OCI-LY3 (cell line): Measurements from ENCODE around the gene CADPS2.

Experiments used
- H2AFZ ChIP-seq: fragments of 200-600, 300-600 bp; shearing (Covaris generic); 2 replicates; pipeline ENCODE4 v1.6.0; 2014; ENCODE audit warnings: antibody characterized with exemption, low read depth, low read length
- H3K27ac ChIP-seq: fragments of 200-600, 300-600 bp; sonication (generic); 2 replicates; pipeline ENCODE4 v1.5.1; 2014; ENCODE audit warnings: mild to moderate bottlenecking, low read length, moderate library complexity, mixed read lengths
- H3K27me3 ChIP-seq: fragments of 200-600, 300-600 bp; sonication (generic); 2 replicates; pipeline ENCODE4 v1.6.1; 2014; ENCODE audit warnings: low read depth, low read length, mixed read lengths
- H3K36me3 ChIP-seq: fragments of 200-600, 300-600 bp; sonication (generic); replicated peaks from 2 replicates; pipeline ENCODE3; 2014; ENCODE audit warnings: low read depth, low read length, mixed read lengths
- H3K4me1 ChIP-seq: fragments of 300-600, 200-600 bp; sonication (generic); 2 replicates; pipeline ENCODE4 v1.6.1; 2014; ENCODE audit warnings: low read length, mixed read lengths
- H3K4me2 ChIP-seq: fragments of 200-600, 300-600 bp; sonication (generic); 2 replicates; pipeline ENCODE4 v1.6.1; 2014; ENCODE audit warnings: low read length, mixed read lengths
- H3K4me3 ChIP-seq: fragments of 300-600, 200-600 bp; sonication (generic); 2 replicates; pipeline ENCODE4 v1.5.1; 2014; ENCODE audit warnings: antibody characterized with exemption, mild to moderate bottlenecking, low read length, moderate library complexity
- H3K79me2 ChIP-seq: fragments of 300-600, 200-600 bp; shearing (Covaris generic); 2 replicates; pipeline ENCODE4 v1.6.1; 2014; ENCODE audit warnings: mild to moderate bottlenecking, low read length, mixed read lengths
- H3K9ac ChIP-seq: fragments of 300-600, 200-600 bp; shearing (Covaris generic); 2 replicates; pipeline ENCODE4 v1.6.0; 2014; ENCODE audit warnings: mild to moderate bottlenecking, low read length, moderate library complexity
- H3K9me3 ChIP-seq: fragments of 200-600, 300-600 bp; shearing (Covaris generic); 2 replicates; pipeline ENCODE4 v1.6.1; 2014; ENCODE audit warnings: low read length, mixed read lengths; ENCODE audit not compliant: insufficient read depth
- H4K20me1 ChIP-seq: fragments of 200-600, 300-600 bp; sonication (generic); 2 replicates; pipeline ENCODE4 v1.6.1; 2016; ENCODE audit warnings: low read length, mixed read lengths; ENCODE audit not compliant: insufficient read depth
- CTCF ChIP-seq: fragments of 200-600, 300-600 bp; sonication (generic); IDR thresholded peaks from 2 replicates; pipeline ENCODE4 v1.5.1; 2014; ENCODE audit warnings: antibody characterized with exemption, low read length, low read depth
- EZH2phosphoT487 ChIP-seq: fragments of 200-600 bp; shearing (Covaris generic); IDR thresholded peaks from 2 replicates; pipeline ENCODE4 v1.6.1; 2018; ENCODE audit warnings: antibody characterized with exemption, mixed run types, low read depth

The CADPS2 gene

GRCh38 chr7:122738947-122739346, 147.3 kb downstream of the CADPS2 start:
- Histone ChIP-seq H3K4me2 (no peak overlapping the region), H3K27ac (no peak overlapping the region), H3K27me3 (no peaks in the 10 kb centered on the region), H3K9ac (no peak overlapping the region), H3K79me2 (no peaks in the 10 kb centered on the region), H2AFZ (no peak overlapping the region), H3K9me3 (no peaks in the 10 kb centered on the region), H3K4me3 (no peak overlapping the region), H3K36me3 (no peaks in the 10 kb centered on the region), H3K4me1 (no peaks in the 10 kb centered on the region), H4K20me1 (no peaks in the 10 kb centered on the region)
- no peak for TF ChIP-seq EZH2phosphoT487
- no peak for TF ChIP-seq CTCF

GRCh38 chr7:122736183-122736582, 150.1 kb downstream of the CADPS2 start:
- H3K36me3 ChIP-seq = no peaks in the 10 kb centered on the region
- H4K20me1 ChIP-seq = no peaks in the 10 kb centered on the region
- H3K4me3 ChIP-seq = no peak overlapping the region
- no peaks in the 10 kb centered on the region for H3K79me2 ChIP-seq
- no peaks in the 10 kb centered on the region for H3K9me3 ChIP-seq
- no peak overlapping the region for H3K4me2 ChIP-seq
- no peak overlapping the region for H3K9ac ChIP-seq
- H3K4me1 ChIP-seq = no peaks in the 10 kb centered on the region
- H3K27ac ChIP-seq = no peak overlapping the region
- TF ChIP-seq CTCF (no peak), EZH2phosphoT487 (no peak)
- no peaks in the 10 kb centered on the region for H3K27me3 ChIP-seq
- no peak overlapping the region for H2AFZ ChIP-seq

GRCh38 chr7:122727759-122728158, 158.5 kb downstream of the CADPS2 start:
- H3K4me2 ChIP-seq = no peak overlapping the region
- no peaks in the 10 kb centered on the region for H4K20me1 ChIP-seq
- H3K27ac ChIP-seq = no peak overlapping the region
- H3K4me1 ChIP-seq = peaks cover 22% of the 10 kb centered on the region
- H2AFZ ChIP-seq = no peak overlapping the region
- no peak overlapping the region for H3K9ac ChIP-seq
- H3K4me3 ChIP-seq = no peak overlapping the region
- H3K9me3 ChIP-seq = no peaks in the 10 kb centered on the region
- TF ChIP-seq EZH2phosphoT487 (no peak), CTCF (no peak)
- H3K36me3 ChIP-seq = no peaks in the 10 kb centered on the region
- no peaks in the 10 kb centered on the region for H3K27me3 ChIP-seq
- no peaks in the 10 kb centered on the region for H3K79me2 ChIP-seq

GRCh38 chr7:122727354-122727753, 158.9 kb downstream of the CADPS2 start:
- Histone ChIP-seq H3K27me3 (no peaks in the 10 kb centered on the region), H3K27ac (no peak overlapping the region), H3K4me3 (no peak overlapping the region), H3K4me1 (peaks cover 22% of the 10 kb centered on the region), H3K79me2 (no peaks in the 10 kb centered on the region), H3K36me3 (no peaks in the 10 kb centered on the region), H3K9ac (no peak overlapping the region), H4K20me1 (no peaks in the 10 kb centered on the region), H2AFZ (no peak overlapping the region), H3K4me2 (no peak overlapping the region), H3K9me3 (no peaks in the 10 kb centered on the region)
- TF ChIP-seq EZH2phosphoT487 = no peak
- TF ChIP-seq CTCF = no peak
